ENCODE results near the gene MZT2B. TPM values are rescaled to one million over a fixed set of nuclear protein-coding genes. Genes with fewer than 3 reads are reported as not detected.

MZT2B gene
- total and polyA plus RNA-seq, 9 of the 15 experiments (the other 6 are each of a cell fraction or from before 2014, with no cell fraction given) = 5.1 to 435 (median 102) TPM

GRCh38 chr2:130156624-130157004 lies 25.4 kb upstream of the MZT2B start:
- no TSS peak for BruUV-seq (replicated peaks)
- Histone ChIP-seq H3K27me3 (ENCODE audit: control insufficient read depth in 2 of 2, insufficient read depth in 2 of 2, low read length in 2 of 2) (no peaks in the 10 kb centered on the region), H3K4me3 (no peak overlapping the region), H3K27ac (ENCODE audit: extremely low read depth, low read depth, low read length) (no peak overlapping the region), H3K9me1 (ENCODE audit: control insufficient read depth, insufficient read depth, low read length) (no peaks in the 10 kb centered on the region), H3K79me2 (ENCODE audit: control insufficient read depth, insufficient read depth, low read length) (no peaks in the 10 kb centered on the region), H3K9ac (ENCODE audit: insufficient read depth in 1 of 2, low read depth in 2 of 2, low read length in 2 of 2) (peak overlapping the region in 1 of 2 experiments; percentile 58; a peak in 1 of 4 replicates), H3K9me3 (replicated peaks; ENCODE audit: control insufficient read depth, insufficient read depth, low read depth, low read length) (no peaks in the 10 kb centered on the region), H3K36me3 (ENCODE audit: control insufficient read depth, insufficient read depth, low read length) (peaks cover 64% of the 10 kb centered on the region; the same call in 1 of the 3 replicates), H2AFZ (ENCODE audit: low read depth, low read length) (no peak overlapping the region), H3K4me1 (replicated peaks in 1 of 2; ENCODE audit: control insufficient read depth in 2 of 2, insufficient read depth in 2 of 2, low read length in 2 of 2) (peaks cover 0 to 32% of the 10 kb centered on the region in 2 experiments; a peak in 3 of 5 replicates), H3K4me2 (ENCODE audit: insufficient read depth, low read length) (no peak overlapping the region), H4K20me1 (replicated peaks; ENCODE audit: control insufficient read depth, insufficient read depth, low read length) (no peaks in the 10 kb centered on the region; the same call in 1 of the 2 replicates)
- CTCF ChIA-PET (ENCODE audit: low intra/inter-chr PET ratio) = no interaction called here
- intact Hi-C loops (cut with micrococcal nuclease) (loop anchor here (2.0 kb wide), 1 partner anchor 176 kb away; no protein-coding TSS in a partner anchor), in situ Hi-C loops (cut with MboI) (no loop called here)
- DNase-seq (ENCODE audit: extremely low read depth in 1 of 4, low spot score in 3 of 4) (no peak), FAIRE-seq (peak; percentile 65), ATAC-seq (no peak)
- POLR2A ChIA-PET = no interaction called here
- TF ChIP-seq BCOR (IDR thresholded peaks at IDR 0.05) (peak; percentile 85), ZFP36 (IDR thresholded peaks at IDR 0.05; ENCODE audit: low read depth, low read length, partially characterized antibody) (peak; percentile 81), KDM1A (IDR thresholded peaks at IDR 0.05) (peak; percentile 36 to 71; a peak in 2 of 4 replicates), HDGF (IDR thresholded peaks at IDR 0.05) (peak; percentile 25; the same call in 1 of the 2 replicates), ZNF316 (IDR thresholded peaks at IDR 0.05) (peak; percentile 45), RBM25 (IDR thresholded peaks at IDR 0.05; ENCODE audit: low read depth, low read length, severe bottlenecking) (peak; percentile 73), PTTG1 (tag; IDR thresholded peaks at IDR 0.05; ENCODE audit: low read depth) (no peak), HDAC2 (IDR thresholded peaks at IDR 0.05) (peak; percentile 31; the same call in 1 of the 2 replicates), SMARCA5 (IDR thresholded peaks at IDR 0.05) (peak; percentile 72), ZNF589 (CRISPR knock-in tag; IDR thresholded peaks at IDR 0.05; ENCODE audit: low read depth) (no peak), MAFG (tag; conservative IDR thresholded peaks at IDR 0.05) (peak; percentile 26; the same call in 1 of the 2 replicates), ZBTB17 (CRISPR knock-in tag; IDR thresholded peaks at IDR 0.05) (no peak), ATF3 (IDR thresholded peaks at IDR 0.05) (no peak), ATF3 (CRISPR knock-in tag; conservative IDR thresholded peaks at IDR 0.05) (no peak), C11orf30 (IDR thresholded peaks at IDR 0.05; ENCODE audit: low read depth) (peak; percentile 47; the same call in 1 of the 2 replicates), POLR2AphosphoS5 (IDR thresholded peaks at IDR 0.05; ENCODE audit: control insufficient read depth, insufficient read depth, low read depth, low read length) (0 out of 2 replicates have a peak, but pooled peaks have one; percentile 16), SUPT5H (IDR thresholded peaks at IDR 0.05) (0 out of 2 replicates have a peak, but pooled peaks have one; percentile 13)
- 92% methylated on average over 7 of the region's 9 CpGs for WGBS (ENCODE audit: insufficient coverage, low coverage, missing lambda C conversion rate)

Measured in K562 (cell line).